NCI-H146 treated with DMSO at 0.1 percent for 48 hours (cell line): ENCODE measurements around the gene ADAMTSL2.

Experiments
- DNase-seq: peaks from one replicate; lab custom pipeline; 2025; ENCODE audit not compliant: unreplicated experiment; lab: John Stamatoyannopoulos, UW

The ADAMTSL2 gene

GRCh38 chr9:133572821-133573361 is 38.4 kb downstream of the ADAMTSL2 start:
- DNase-seq: no peak

GRCh38 chr9:133573791-133574515 is 39.4 kb downstream of the ADAMTSL2 start:
- no peak for DNase-seq

GRCh38 chr9:133574771-133575170 is 40.3 kb downstream of the ADAMTSL2 start:
- no peak for DNase-seq

GRCh38 chr9:133575186-133576030 is 40.9 kb downstream of the ADAMTSL2 start:
- no peak for DNase-seq

- no peak for DNase-seq
These were observed 41.7 kb downstream of the ADAMTSL2 start for GRCh38 chr9:133576031-133576874.

GRCh38 chr9:133576875-133577736 is 42.6 kb downstream of the ADAMTSL2 start:
- DNase-seq: no peak

GRCh38 chr9:133577737-133578112 is 43.2 kb downstream of the ADAMTSL2 start:
- no peak for DNase-seq

- no peak for DNase-seq
These were observed 44.3 kb downstream of the ADAMTSL2 start for GRCh38 chr9:133578524-133579441.

GRCh38 chr9:133579601-133580418 is 45.3 kb downstream of the ADAMTSL2 start:
- no peak for DNase-seq

- DNase-seq: no peak
These were observed 45.9 kb downstream of the ADAMTSL2 start for GRCh38 chr9:133580419-133580738.

GRCh38 chr9:133581011-133581410 is 46.5 kb downstream of the ADAMTSL2 start:
- DNase-seq: no peak

- no peak for DNase-seq
These were observed 47.2 kb downstream of the ADAMTSL2 start for GRCh38 chr9:133581513-133582343.

GRCh38 chr9:133582501-133583045 is 48.1 kb downstream of the ADAMTSL2 start:
- no peak for DNase-seq

GRCh38 chr9:133583111-133583510 is 48.6 kb downstream of the ADAMTSL2 start:
- no peak for DNase-seq

- DNase-seq: no peak
These were observed 49.1 kb downstream of the ADAMTSL2 start for GRCh38 chr9:133583586-133583985.

GRCh38 chr9:133584167-133584558 is 49.7 kb downstream of the ADAMTSL2 start:
- no peak for DNase-seq
